Activated CD4-positive, CD25-positive, alpha-beta regulatory T cell (primary cell): ENCODE data around the gene IMPDH1.

ENCODE experiments used
- DNase-seq, 4 experiments: peaks; one replicate each; lab custom pipeline; 2025; lab: John Stamatoyannopoulos, UW

The IMPDH1 gene

GRCh38 chr7:128387216-128388144 lies 22.3 kb downstream of the IMPDH1 start:
- DNase-seq, result peak; percentile 20 to 62 (median 25)

DNA sequence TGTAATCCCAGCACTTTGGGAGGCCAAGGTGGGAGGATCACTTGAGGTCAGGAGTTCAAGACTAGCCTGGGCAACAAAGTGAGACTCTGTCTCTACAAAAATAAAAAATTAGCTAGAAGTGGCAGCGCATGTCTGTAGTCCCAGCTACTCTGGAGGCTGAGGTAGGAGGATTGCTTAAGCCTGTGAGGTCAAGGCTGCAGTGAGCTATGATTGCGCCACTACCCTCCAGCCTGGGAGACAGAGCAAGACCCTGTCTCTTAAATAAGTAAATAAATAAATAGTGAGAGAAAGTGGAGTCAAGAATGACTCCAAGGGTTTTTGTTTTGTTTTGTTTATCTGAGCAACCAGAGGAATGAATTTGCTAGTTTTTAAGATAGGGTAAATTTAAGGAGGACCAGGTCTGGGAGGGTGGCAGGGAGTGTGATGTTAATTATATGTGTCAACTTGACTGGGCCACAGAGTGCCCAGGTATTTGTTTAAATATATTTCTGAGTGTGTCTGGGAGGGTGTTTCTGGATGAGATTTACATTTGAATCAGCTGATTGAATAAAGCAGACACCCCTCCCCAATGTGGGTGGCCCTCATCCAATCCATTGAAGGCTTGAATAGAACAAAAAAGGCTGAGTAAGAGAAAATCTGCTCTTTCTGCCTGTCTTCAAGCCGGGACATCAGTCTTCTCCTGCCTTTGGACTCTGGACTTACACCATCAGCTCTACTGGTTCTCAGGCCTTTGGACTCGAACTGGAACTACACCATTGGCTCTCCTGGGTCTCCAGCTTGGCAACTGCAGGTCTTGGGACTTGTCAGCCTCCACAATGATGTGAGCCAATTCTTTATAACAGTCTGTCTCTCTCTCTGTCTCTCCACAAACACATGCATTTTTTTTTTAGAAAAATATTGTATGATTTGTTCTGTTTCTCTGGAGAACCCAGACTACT lies 23.5 kb downstream of the IMPDH1 start:
- DNase-seq, result no peak

DNA sequence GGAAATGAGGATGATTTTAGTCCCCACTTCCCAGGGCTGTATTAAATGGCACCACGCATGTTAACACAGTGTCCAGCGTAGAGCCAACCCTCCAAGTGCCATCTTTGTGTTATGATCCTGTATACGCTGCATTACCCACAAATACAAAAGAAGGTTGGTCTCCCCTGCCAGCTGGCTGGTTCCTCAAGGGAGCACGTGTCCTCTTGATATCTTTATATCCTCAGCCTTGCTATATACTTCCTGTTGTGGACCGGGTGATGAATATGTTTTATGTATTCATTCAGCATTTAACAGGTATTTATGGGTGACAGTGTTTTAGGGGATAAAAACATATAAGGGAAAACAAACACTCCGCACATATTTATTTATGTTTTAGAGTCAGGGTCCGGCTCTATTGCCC lies 25.1 kb downstream of the IMPDH1 start:
- DNase-seq, result no peak

- no peak for DNase-seq
Observed at GRCh38 chr7:128383776-128384175, 26.0 kb downstream of the IMPDH1 start.

GRCh38 chr7:128381161-128381821 lies 28.5 kb downstream of the IMPDH1 start:
- DNase-seq, result no peak

GRCh38 chr7:128380483-128381106 lies 29.2 kb downstream of the IMPDH1 start:
- DNase-seq, result no peak

DNA sequence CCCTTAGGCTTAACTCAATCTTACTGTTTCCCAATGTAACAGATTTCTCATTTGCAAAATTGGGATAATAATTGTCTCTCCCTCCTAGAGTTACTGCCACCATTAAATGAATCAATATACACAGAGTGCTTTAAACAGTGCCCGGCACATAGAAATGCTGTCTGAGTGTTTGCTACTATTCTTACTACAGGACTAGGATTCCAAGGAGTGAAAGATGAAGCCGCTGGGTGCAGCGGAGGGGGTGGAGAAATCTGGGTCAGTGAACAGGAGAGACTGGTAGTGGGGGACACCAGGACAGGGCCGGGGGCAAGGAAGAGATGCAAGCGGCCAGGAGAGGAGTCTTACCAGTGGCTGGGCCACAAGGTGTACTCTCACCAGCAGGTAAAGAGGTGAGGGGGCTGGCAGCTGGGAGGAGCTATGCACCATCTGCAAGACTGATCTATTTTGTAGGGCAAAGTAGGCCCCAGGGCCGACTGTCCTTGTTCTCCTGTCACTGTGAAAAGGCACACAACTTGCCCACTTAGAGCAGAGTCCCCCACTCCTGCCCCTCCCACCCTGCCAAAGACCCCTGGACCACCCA lies 29.8 kb downstream of the IMPDH1 start:
- DNase-seq, result no peak

DNA sequence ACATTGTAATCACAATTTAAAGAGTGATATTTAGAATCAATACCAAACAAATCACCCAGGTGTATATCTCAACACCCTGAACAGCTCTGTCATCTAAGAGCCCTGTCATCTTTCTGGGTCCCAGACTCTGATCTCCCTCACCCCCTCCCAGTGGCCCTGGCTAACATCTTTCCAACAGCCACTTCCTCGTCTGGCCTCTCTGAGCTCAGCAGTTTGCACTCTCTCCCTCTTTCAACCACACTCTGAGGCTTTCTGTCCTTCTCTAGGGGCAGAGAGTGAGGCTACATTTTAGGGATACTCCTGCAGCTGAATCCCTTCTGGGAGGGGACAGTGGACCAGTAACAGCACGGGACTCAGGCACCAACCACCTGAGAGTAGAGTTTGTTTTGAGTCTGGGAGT lies 31.1 kb downstream of the IMPDH1 start:
- DNase-seq, result no peak

DNA sequence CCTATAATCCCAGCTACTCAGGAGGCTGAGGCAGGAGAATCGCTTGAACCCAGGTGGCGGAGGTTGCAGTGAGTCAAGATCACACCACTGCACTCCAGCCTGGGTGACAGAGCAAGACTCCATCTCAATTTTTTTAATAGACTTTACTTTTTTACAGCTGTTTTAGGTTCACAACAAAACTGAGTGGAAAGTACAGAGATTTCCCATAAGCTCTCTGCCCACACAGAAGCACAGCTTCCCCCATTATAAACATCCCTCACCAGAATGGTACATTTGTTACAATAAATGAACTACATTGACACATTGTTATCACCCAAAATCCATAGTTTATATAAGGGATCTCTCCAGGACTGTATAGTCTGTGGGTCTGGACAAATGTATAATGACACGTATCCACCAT lies 33.7 kb downstream of the IMPDH1 start:
- no peak for DNase-seq

DNA sequence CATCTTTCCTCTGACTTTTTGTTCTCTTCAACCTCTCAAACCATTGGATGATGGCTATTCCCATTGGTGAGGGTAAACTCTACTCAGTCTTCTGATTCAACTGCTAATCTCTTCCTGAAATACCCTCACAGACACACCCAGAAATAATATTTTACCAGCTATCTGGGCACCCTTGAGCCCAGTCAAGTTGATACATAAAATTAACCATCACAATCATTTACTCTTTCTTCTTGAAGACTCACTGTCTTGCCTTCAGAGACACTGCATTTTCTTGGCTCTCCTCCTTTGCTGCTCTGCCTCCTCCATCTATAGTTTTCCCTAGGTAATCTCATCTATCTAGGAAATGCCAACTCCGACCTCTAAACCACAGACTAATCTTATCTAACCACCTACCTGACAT lies 35.7 kb downstream of the IMPDH1 start:
- DNase-seq, result no peak

DNA sequence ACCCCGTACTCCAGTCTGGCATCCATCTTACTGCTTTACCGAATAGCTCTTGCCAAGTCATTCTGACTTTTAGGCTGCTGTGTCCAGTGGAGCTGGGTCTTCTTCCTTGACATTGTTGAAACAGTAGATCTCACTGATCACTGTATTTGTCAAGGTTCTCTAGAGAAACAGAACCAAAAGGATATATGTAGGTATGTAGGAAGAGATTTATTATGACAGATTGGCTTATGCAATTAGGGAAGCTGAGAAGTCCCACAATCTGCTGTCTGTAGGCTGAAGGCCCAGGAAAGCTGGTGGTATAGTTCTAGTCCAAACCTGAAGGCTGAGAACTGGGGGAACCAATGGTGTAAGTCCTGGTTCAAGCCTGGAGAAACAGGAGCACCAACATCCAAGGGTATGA lies 36.2 kb downstream of the IMPDH1 start:
- DNase-seq, result no peak

DNA sequence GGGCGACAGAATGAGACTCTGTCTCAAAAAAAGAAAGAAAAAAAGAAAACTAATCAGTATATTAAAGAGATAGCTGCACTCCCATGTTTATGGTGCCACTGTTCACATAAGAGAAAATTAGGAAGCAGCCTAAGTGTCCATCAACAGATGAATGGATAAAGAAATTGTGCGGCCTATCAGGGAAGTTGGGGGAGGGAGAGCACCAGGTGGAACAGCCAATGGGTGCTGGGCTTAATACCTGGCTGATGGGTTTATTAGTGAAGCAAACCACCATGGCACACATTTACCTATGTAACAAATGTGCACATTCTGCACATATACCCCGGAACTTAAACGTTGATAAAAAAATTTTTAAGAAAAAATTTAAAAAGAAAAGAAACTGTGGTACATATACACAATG lies 39.3 kb downstream of the IMPDH1 start:
- DNase-seq, result no peak

- no peak for DNase-seq
Observed at GRCh38 chr7:128366986-128367385, 42.8 kb downstream of the IMPDH1 start.

DNA sequence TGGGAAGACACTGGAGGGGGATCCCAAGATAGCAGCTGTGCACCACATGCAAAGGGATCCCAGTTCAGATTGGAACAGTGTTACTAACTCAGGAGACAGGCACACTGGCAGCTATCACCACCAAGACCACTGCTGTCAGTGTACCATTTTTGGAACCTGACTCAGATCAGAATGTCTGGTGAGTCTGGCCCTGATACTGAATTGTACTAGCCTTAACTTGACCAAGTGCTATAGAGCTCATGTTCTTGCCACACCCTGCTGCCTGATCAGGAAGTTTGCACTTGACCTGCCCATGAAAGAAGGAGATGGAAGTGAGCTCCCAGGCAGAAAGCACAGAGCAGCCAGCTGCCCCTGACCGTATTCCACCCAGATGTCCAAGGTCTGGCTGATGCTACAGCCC lies 43.5 kb downstream of the IMPDH1 start:
- no peak for DNase-seq

DNA sequence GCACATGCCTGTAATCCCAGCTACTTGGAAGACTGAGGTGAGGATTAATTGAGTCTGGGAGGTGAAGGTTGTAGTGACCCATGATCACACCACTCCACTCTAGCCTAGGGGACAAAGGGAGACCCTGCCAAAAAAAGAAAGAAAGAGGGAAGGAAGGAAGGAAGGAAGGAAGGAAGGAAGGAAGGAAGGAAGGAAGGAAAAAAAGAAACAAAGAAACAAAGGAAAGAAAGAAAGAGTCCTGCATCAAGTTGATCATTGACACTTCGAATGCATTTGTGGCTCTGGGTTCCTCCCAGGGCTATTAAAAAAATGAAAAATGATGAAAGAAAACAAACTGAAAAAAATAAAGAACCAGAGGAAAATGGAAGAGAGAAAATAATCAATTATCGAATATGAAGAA lies 44.4 kb downstream of the IMPDH1 start:
- DNase-seq, result no peak

GRCh38 chr7:128364166-128364870 lies 45.5 kb downstream of the IMPDH1 start:
- no peak for DNase-seq

DNA sequence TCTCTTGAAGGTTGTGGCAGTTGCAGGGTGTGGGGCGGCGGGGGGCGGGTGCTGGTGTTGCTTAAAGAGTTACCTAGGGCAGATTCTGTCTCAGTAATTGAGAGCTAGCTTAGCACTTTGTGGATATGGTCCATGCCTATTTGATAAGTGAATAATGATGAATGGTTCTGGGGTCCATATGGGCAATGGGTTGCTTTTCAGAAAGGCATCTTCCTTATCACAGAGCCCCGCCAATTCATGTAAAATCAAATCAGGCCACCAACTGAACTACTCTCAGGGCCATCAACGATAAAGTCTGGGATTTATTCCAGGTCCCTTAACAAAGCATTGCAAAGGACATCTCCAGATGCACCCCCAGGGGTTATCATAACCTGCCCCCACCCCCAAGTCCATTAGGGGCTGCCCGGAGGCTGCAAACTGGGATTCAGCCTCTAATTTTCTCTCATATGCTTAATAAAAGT lies 46.5 kb downstream of the IMPDH1 start:
- no peak for DNase-seq

- DNase-seq, result no peak
Observed at GRCh38 chr7:128362670-128363069, 47.1 kb downstream of the IMPDH1 start.

DNA sequence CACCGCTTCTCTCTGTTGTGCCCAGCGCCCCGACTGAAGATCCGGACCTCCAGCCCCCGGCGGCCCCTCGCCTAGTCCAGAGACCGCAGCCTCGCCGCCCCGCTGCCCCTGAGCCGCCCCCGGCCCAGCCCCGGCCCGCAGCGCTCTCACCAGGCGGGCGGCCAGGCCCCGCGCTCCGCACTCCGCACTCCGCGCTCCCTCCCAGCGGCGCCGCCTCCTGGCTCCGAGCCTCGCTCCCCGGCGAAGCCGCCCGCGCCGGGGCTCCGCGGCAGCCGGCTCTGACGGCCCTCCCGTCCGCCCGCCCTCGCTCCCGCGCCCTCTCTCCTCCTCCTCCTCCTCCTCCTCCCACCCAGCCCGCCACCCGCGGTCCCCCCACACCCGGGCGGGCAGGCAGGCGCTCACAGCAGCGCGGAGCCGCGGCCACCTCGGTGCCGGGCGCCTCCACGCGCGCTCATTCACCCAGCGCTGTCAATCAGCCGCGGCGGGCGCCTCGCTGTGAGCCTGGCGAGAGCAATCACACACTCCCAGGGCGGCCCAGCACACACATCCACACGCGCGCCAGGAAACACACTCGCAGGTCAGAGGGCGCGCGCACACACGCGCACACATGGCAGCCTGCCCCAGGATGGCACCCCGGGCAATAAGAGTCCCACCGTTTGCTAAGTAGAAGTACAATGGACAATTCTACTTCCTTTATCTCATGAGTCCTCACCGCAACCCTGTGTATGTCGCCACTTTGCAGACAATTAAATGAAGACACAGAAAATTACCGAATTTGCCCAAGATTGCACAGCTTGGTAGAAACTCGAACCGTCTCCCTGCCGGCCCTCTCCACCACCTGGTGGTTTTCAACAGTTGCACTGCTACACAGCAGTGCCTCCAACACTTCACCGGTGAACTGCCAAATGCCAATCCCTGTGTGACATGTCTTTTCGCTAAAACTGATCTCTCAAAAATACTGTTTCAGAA lies 48.1 kb downstream of the IMPDH1 start, which contains the start of gene PRRT4:
Gene PRRT4, minus strand, starts transcription at position 280 of the 969 bp plus-strand sequence.
- peak in 2 of 4 experiments; percentile 12 for DNase-seq

DNA sequence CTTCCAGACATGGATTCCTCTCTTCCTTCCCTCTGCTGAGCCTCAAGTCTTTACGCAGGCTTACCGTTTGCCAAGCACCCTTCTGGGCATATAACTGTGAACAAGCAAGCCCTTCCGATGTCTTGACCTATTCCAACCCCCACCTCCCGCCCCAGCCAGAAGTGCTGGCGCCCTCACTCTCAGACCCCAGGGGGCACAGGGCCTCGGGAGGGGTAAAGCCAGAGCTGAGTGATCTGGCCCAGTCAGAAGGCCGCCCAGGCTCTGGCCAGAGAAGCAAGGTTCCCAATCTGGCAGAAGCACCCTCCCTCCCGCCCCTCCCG lies 49.5 kb downstream of the IMPDH1 start:
- no peak for DNase-seq
